Measurements from ENCODE around the gene PODNL1. TPM values are rescaled to one million over a fixed set of nuclear protein-coding genes. Genes with fewer than 3 reads are reported as not detected.
"Not testable (repeated sequence)": the region's sequence is repeated elsewhere in the genome, so short reads cannot be mapped to it uniquely, and the experiment has no call there.

Gene PODNL1
- total and polyA plus RNA-seq, 2 donors (not counting 1 experiment from before 2014, with no cell fraction given): 2.1 to 6.9 TPM

- Histone ChIP-seq H3K4me1 (ENCODE audit: control insufficient read depth, extremely low read depth, insufficient read depth, low read length) (no peaks in the 10 kb centered on the region), H3K27ac (ENCODE audit: insufficient read depth, low read length) (no peak overlapping the region), H2AFZ (ENCODE audit: low read length) (no peak overlapping the region), H3K4me2 (ENCODE audit: extremely low read depth, insufficient read depth, low read length) (no peak overlapping the region), H3K9me3 (ENCODE audit: control insufficient read depth, insufficient read depth, low read depth, low read length) (no peaks in the 10 kb centered on the region), H3K27me3 (ENCODE audit: control insufficient read depth, insufficient read depth, low read length) (no peaks in the 10 kb centered on the region), H3K4me3 (replicated peaks in 1 of 4; ENCODE audit: control extremely low read depth in 1 of 4, insufficient read depth in 1 of 4, low read depth in 3 of 4, low read length in 4 of 4) (no peak overlapping the region), H3K79me2 (ENCODE audit: control insufficient read depth, insufficient read depth, low read length) (no peaks in the 10 kb centered on the region), H3K36me3 (ENCODE audit: control insufficient read depth, insufficient read depth, low read length) (peaks cover 22% of the 10 kb centered on the region), H4K20me1 (ENCODE audit: control insufficient read depth, extremely low read depth, insufficient read depth, low read length) (no peaks in the 10 kb centered on the region), H3K9ac (ENCODE audit: insufficient read depth, low read length) (no peak overlapping the region)
- DNase-seq (ENCODE audit: low read depth in 2 of 2): no peak
- TF ChIP-seq, protein P1, sequence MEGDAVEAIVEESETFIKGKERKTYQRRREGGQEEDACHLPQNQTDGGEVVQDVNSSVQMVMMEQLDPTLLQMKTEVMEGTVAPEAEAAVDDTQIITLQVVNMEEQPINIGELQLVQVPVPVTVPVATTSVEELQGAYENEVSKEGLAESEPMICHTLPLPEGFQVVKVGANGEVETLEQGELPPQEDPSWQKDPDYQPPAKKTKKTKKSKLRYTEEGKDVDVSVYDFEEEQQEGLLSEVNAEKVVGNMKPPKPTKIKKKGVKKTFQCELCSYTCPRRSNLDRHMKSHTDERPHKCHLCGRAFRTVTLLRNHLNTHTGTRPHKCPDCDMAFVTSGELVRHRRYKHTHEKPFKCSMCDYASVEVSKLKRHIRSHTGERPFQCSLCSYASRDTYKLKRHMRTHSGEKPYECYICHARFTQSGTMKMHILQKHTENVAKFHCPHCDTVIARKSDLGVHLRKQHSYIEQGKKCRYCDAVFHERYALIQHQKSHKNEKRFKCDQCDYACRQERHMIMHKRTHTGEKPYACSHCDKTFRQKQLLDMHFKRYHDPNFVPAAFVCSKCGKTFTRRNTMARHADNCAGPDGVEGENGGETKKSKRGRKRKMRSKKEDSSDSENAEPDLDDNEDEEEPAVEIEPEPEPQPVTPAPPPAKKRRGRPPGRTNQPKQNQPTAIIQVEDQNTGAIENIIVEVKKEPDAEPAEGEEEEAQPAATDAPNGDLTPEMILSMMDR (conservative IDR thresholded peaks at IDR 0.05 in 1 of 2, IDR thresholded peaks at IDR 0.05 in 1 of 2; ENCODE audit: low read depth in 1 of 2, low read length in 2 of 2): no peak
- no peak for TF ChIP-seq EZH2 (IDR thresholded peaks at IDR 0.05; ENCODE audit: low read length, missing control alignments)
Observed at GRCh38 chr19:13923194-13923987, 14.8 kb downstream of the PODNL1 start.

GRCh38 chr19:13922118-13922517, 16.1 kb downstream of the PODNL1 start:
- not testable (repeated sequence) for H3K9me3 ChIP-seq (ENCODE audit: control insufficient read depth, insufficient read depth, low read depth, low read length); H3K79me2 ChIP-seq (ENCODE audit: control insufficient read depth, insufficient read depth, low read length); H4K20me1 ChIP-seq (ENCODE audit: control insufficient read depth, extremely low read depth, insufficient read depth, low read length); H3K4me2 ChIP-seq (ENCODE audit: extremely low read depth, insufficient read depth, low read length); H3K9ac ChIP-seq (ENCODE audit: insufficient read depth, low read length); H3K27ac ChIP-seq (ENCODE audit: insufficient read depth, low read length); H3K4me3 ChIP-seq (replicated peaks in 1 of 4; ENCODE audit: control extremely low read depth in 1 of 4, insufficient read depth in 1 of 4, low read depth in 3 of 4, low read length in 4 of 4); H2AFZ ChIP-seq (ENCODE audit: low read length); DNase-seq (ENCODE audit: low read depth in 2 of 2); H3K4me1 ChIP-seq (ENCODE audit: control insufficient read depth, extremely low read depth, insufficient read depth, low read length); H3K27me3 ChIP-seq (ENCODE audit: control insufficient read depth, insufficient read depth, low read length)
- peaks cover 23% of the 10 kb centered on the region for H3K36me3 ChIP-seq (ENCODE audit: control insufficient read depth, insufficient read depth, low read length)

GRCh38 chr19:13920940-13921747, 17.1 kb downstream of the PODNL1 start:
- no peaks in the 10 kb centered on the region for H4K20me1 ChIP-seq (ENCODE audit: control insufficient read depth, extremely low read depth, insufficient read depth, low read length)
- no peak overlapping the region for H2AFZ ChIP-seq (ENCODE audit: low read length)
- H3K36me3 ChIP-seq (ENCODE audit: control insufficient read depth, insufficient read depth, low read length): peaks cover 20% of the 10 kb centered on the region
- no peak for TF ChIP-seq EZH2 (IDR thresholded peaks at IDR 0.05; ENCODE audit: low read length, missing control alignments)
- TF ChIP-seq, protein P1 (conservative IDR thresholded peaks at IDR 0.05 in 1 of 2, IDR thresholded peaks at IDR 0.05 in 1 of 2; ENCODE audit: low read depth in 1 of 2, low read length in 2 of 2): no peak
- no peaks in the 10 kb centered on the region for H3K9me3 ChIP-seq (ENCODE audit: control insufficient read depth, insufficient read depth, low read depth, low read length)
- peak; percentile 48 to 57 for DNase-seq (ENCODE audit: low read depth in 2 of 2)
- no peaks in the 10 kb centered on the region for H3K4me1 ChIP-seq (ENCODE audit: control insufficient read depth, extremely low read depth, insufficient read depth, low read length)
- no peaks in the 10 kb centered on the region for H3K27me3 ChIP-seq (ENCODE audit: control insufficient read depth, insufficient read depth, low read length)
- H3K4me3 ChIP-seq (replicated peaks in 1 of 4; ENCODE audit: control extremely low read depth in 1 of 4, insufficient read depth in 1 of 4, low read depth in 3 of 4, low read length in 4 of 4): no peak overlapping the region
- no peak overlapping the region for H3K4me2 ChIP-seq (ENCODE audit: extremely low read depth, insufficient read depth, low read length)
- no peak overlapping the region for H3K9ac ChIP-seq (ENCODE audit: insufficient read depth, low read length)
- H3K79me2 ChIP-seq (ENCODE audit: control insufficient read depth, insufficient read depth, low read length): no peaks in the 10 kb centered on the region
- H3K27ac ChIP-seq (ENCODE audit: insufficient read depth, low read length): no peak overlapping the region

Data from fibroblast of lung (primary cell).